Measurements from ENCODE around the gene CST6.

The CST6 gene, protein sequence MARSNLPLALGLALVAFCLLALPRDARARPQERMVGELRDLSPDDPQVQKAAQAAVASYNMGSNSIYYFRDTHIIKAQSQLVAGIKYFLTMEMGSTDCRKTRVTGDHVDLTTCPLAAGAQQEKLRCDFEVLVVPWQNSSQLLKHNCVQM

GRCh38 chr11:66011785-66012303, at the start of gene CST6:
TSS of gene CST6 (plus strand) at chr11:66012008. CDS start at chr11:66012045, 37 bp downstream.
- TF ChIP-seq GATA3 (IDR thresholded peaks at IDR 0.05; ENCODE audit: low read depth, low read length), result no peak
- TF ChIP-seq GATA2 (IDR thresholded peaks at IDR 0.05; ENCODE audit: low read depth, low read length), result no peak

- TF ChIP-seq GATA2 (IDR thresholded peaks at IDR 0.05; ENCODE audit: low read depth, low read length) (no peak), GATA3 (IDR thresholded peaks at IDR 0.05; ENCODE audit: low read depth, low read length) (no peak)
Measured at GRCh38 chr11:65962141-65962564, 49.7 kb upstream of the CST6 start.

- no peak for TF ChIP-seq GATA2 (IDR thresholded peaks at IDR 0.05; ENCODE audit: low read depth, low read length)
- no peak for TF ChIP-seq GATA3 (IDR thresholded peaks at IDR 0.05; ENCODE audit: low read depth, low read length)
Measured at GRCh38 chr11:65964906-65965305, 46.9 kb upstream of the CST6 start.

DNA sequence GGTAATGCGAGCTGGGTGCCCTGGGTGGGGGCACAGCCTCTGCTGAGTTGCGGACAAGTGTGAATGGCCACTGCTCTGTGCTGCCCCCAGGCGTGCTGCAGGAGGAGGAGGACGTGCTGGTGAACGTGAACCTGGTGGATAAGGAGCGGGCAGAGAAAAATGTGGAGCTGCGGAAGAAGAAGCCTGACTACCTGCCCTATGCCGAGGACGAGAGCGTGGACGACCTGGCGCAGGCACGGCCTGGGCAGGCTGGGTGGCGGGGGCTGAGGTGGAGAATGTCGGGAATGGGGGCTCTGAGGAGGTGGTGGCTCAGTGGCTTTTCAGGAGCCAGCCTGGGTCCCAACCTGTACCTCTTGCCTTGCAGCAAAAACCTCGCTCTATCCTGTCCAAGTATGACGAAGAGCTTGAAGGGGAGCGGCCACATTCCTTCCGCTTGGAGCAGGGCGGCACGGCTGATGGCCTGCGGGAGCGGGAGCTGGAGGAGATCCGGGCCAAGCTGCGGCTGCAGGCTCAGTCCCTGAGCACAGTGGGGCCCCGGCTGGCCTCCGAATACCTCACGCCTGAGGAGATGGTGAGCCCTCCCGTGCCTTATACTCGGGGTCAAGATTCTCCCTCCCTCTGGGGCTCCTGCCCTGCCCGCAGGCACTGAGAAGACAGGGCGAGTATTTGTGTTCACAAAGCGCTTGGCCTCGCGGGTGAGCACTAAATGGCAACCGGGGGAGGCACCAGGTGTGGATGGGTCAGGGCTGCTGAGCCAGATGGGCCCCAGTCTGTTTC, 45.6 kb upstream of the CST6 start:
- TF ChIP-seq GATA3 (IDR thresholded peaks at IDR 0.05; ENCODE audit: low read depth, low read length) (no peak), GATA2 (IDR thresholded peaks at IDR 0.05; ENCODE audit: low read depth, low read length) (no peak)

- no peak for TF ChIP-seq GATA2 (IDR thresholded peaks at IDR 0.05; ENCODE audit: low read depth, low read length)
- TF ChIP-seq GATA3 (IDR thresholded peaks at IDR 0.05; ENCODE audit: low read depth, low read length), result no peak
Measured at GRCh38 chr11:65967329-65967934, 44.4 kb upstream of the CST6 start.

DNA sequence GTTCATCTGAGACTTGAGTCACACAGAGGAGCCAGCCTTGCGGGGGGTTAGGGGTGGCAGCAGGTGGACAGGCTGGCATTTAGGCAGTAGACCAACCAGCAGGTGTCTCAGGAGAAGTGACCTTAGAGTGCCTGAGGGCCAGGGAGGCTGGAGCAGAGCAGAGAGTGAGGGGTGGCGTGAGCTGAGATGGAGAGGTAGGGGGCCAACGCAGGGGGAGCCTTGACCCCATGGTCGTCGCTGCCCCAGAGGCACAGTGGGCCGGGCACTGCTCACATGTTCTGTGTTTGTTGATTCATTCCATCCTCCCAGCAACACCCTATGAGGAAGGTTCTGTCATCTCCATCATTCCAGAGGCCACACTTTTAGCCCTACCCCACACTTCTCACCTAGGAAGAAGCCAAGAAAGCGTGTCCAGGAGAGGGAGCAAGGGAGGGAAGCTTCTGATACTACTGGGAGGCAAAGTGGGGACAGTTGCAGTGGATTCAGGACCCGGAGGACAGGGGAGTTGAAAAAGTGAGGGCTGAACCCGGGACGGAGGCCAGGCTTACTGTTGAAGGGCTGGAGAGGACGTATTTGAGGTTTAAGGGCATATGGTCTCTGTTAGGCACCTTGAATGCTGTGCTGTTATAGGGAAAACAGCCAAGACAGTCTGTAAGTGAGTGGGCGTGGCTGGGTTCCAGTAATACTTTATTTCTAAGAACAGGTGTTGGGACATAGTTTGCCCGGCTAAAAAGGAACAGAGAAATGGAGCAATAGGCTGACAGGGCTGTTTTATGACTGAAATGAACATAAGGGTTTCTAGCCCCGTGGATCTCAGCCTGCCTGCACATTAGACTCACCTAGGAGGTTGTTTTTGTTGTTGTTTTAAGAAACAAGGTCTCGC, 43.0 kb upstream of the CST6 start:
- TF ChIP-seq GATA2 (IDR thresholded peaks at IDR 0.05; ENCODE audit: low read depth, low read length) (no peak), GATA3 (IDR thresholded peaks at IDR 0.05; ENCODE audit: low read depth, low read length) (no peak)

DNA sequence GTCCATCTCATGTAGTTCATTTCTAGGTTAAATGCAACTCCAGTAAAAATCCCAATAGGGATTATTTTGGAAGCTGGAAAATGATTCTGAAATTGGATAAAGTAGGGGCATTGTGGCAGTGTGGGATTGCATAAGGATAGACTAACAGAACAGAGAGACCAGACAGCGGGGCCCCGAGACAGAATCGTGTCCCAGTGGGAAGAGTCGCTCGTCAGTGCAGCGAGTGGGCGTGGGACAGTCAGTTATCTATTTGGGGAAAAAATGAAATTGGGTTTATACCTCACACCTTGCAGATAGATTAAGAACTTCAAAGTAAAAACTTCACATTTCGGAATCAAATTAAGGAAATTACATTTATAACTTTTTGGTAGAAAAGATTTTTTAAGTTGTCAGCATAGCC, 39.7 kb upstream of the CST6 start:
- TF ChIP-seq GATA3 (IDR thresholded peaks at IDR 0.05; ENCODE audit: low read depth, low read length) (no peak), GATA2 (IDR thresholded peaks at IDR 0.05; ENCODE audit: low read depth, low read length) (no peak)

DNA sequence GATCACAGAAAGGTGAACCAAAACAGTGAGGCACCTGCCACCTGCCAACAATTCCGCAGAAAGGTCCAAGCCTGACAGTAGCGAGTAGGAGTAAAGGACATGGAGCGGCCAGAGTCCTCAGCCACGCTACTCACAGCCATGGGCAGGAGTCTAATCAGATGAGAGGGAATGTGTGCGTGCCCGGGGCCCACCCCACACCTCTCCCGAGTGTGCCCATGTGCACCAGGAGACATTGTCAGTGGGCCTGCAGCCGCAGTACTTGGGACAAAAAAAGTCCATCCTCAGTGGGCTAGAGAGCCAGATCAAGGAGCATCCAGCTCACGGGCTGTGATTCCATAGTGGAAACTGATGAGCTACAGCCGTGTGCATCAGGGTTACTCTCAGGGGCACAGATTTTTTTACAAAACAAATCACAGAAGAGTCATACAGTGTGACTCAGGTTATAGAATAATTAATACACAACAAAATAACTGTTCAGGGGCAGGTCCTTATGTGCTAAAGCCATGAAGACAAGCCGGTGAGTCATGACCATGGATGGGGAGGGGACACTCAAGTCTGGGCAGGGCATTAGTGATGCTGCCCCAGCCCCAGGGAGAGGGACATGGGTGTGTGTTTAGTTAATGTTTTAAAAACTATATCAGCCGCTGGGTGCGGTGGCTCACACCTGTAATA, 38.2 kb upstream of the CST6 start:
- no peak for TF ChIP-seq GATA2 (IDR thresholded peaks at IDR 0.05; ENCODE audit: low read depth, low read length)

GRCh38 chr11:65975771-65976170, 36.0 kb upstream of the CST6 start:
- TF ChIP-seq GATA3 (IDR thresholded peaks at IDR 0.05; ENCODE audit: low read depth, low read length), result no peak
- TF ChIP-seq GATA2 (IDR thresholded peaks at IDR 0.05; ENCODE audit: low read depth, low read length), result no peak

DNA sequence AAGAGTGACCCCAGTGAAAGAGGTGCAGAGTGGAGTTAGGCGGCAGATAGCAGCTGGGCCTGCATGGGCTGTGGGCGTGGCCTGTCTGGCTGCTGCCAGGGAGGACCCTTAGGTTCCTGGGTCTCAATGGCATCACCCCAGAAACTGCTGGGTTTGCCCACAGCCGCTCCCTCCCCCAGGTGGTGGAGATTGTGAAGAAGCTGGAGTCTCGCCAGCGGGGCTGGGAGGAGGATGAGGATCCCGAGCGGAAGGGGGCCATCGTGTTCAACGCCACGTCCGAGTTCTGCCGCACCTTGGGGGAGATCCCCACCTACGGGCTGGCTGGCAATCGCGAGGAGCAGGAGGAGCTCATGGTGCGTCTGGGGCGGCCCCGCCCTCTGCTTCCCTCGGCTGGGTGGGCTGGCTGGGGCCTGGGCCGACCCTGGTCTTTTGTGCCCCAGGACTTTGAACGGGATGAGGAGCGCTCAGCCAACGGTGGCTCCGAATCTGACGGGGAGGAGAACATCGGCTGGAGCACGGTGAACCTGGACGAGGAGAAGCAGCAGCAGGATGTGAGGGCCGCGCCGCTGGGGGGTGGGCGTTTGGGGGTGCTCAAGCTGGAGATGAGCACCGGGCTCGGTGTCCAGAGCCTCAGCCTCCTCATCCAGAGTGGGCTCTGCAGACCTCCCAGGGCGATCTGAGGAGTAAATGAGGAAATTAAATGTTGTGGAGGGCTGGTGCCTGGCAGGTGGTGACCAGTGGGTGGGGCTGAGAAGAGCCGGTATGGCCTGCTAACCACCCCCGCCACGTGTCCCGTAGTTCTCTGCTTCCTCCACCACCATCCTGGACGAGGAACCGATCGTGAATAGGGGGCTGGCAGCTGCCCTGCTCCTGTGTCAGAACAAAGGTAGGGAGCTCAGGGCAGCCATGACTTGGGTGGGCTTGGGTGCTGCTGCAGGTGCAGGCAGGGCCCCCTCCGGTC, 35.3 kb upstream of the CST6 start:
- TF ChIP-seq GATA3 (IDR thresholded peaks at IDR 0.05; ENCODE audit: low read depth, low read length) (no peak), GATA2 (IDR thresholded peaks at IDR 0.05; ENCODE audit: low read depth, low read length) (no peak)

- TF ChIP-seq GATA3 (IDR thresholded peaks at IDR 0.05; ENCODE audit: low read depth, low read length) (no peak), GATA2 (IDR thresholded peaks at IDR 0.05; ENCODE audit: low read depth, low read length) (no peak)
Measured at GRCh38 chr11:65977621-65978390, 34.0 kb upstream of the CST6 start.
